IMR-90 (cell line): ENCODE data around the gene KRTAP9-6. TPM values are rescaled to one million over a fixed set of nuclear protein-coding genes. Genes with fewer than 3 reads are reported as not detected.

ENCODE experiments used
- ATAC-seq: fragments of 200-7000 bp; cut with Tn5 transposase; 2 replicates; pipeline ENCODE4 v1.9.1; 2020; ENCODE audit warnings: low read depth, mild to moderate bottlenecking, moderate library complexity
- Bru-seq: library from RNA; stranded (reverse); fragments of 400-500 nt; gene quantifications from one replicate; lab custom pipeline; 2021; lab: Mats Ljungman, UMichigan
- BruChase-seq, 2 experiments: library from RNA; stranded (reverse); fragments of 400-500 nt; gene quantifications; one replicate each; lab custom pipeline; 2021; lab: Mats Ljungman, UMichigan
- BruUV-seq: library from RNA; stranded (reverse); fragments of 400-500 nt; replicated peaks from 2 replicates; lab custom pipeline; 2021; lab: Mats Ljungman, UMichigan
- CTCF ChIA-PET: fragments of 300-600 bp; formaldehyde crosslinking; extraction: SDS; loops from one replicate; lab custom pipeline; 2021; ENCODE audit warnings: antibody characterized with exemption; lab: Yijun Ruan, JAX
- POLR2A ChIA-PET: fragments of 300-600 bp; sonication (Branson Sonifier 250); formaldehyde crosslinking; loops from one replicate; lab custom pipeline; 2022; ENCODE audit warnings: antibody characterized with exemption; ENCODE audit not compliant: unreplicated experiment; lab: Charles Lee
- DNase-seq: peaks from one replicate; pipeline ENCODE4 v3.0.0; 2013
- H2AFZ ChIP-seq: replicated peaks from 2 replicates; pipeline ENCODE3; 2013; ENCODE audit warnings: low read length, mild to moderate bottlenecking; ENCODE audit not compliant: poor library complexity
- H2AK5ac ChIP-seq: 2 replicates; pipeline ENCODE4 v1.6.1; 2013; ENCODE audit warnings: low read depth, low read length, inconsistent platforms
- H2AK9ac ChIP-seq: replicated peaks from 2 replicates; pipeline ENCODE3; 2013; ENCODE audit warnings: mild to moderate bottlenecking, low read depth, low read length, moderate library complexity; ENCODE audit not compliant: poor library complexity
- H2BK120ac ChIP-seq: 2 replicates; pipeline ENCODE4 v1.6.1; 2013; ENCODE audit warnings: low read depth, low read length, inconsistent platforms
- H2BK15ac ChIP-seq: 3 replicates; pipeline ENCODE4 v1.6.1; 2013; ENCODE audit warnings: low read depth, low read length, inconsistent platforms
- H2BK20ac ChIP-seq: 2 replicates; pipeline ENCODE4 v1.6.1; 2013; ENCODE audit warnings: low read depth, mild to moderate bottlenecking, inconsistent platforms, low read length, moderate library complexity
- H2BK5ac ChIP-seq: 2 replicates; pipeline ENCODE4 v1.6.1; 2013; ENCODE audit warnings: mild to moderate bottlenecking, low read depth, low read length, inconsistent platforms; ENCODE audit not compliant: poor library complexity, severe bottlenecking
- H3K14ac ChIP-seq: replicated peaks from 2 replicates; pipeline ENCODE4 v1.6.1; 2013; ENCODE audit warnings: low read depth, low read length, inconsistent platforms
- H3K18ac ChIP-seq: 2 replicates; pipeline ENCODE4 v1.6.1; 2013; ENCODE audit warnings: low read depth, low read length, control low read depth
- H3K23ac ChIP-seq: 2 replicates; pipeline ENCODE4 v1.6.1; 2013; ENCODE audit warnings: low read depth, low read length, inconsistent platforms
- H3K27ac ChIP-seq: 2 replicates; pipeline ENCODE4 v1.5.1; 2013; ENCODE audit warnings: mild to moderate bottlenecking, control low read depth, low read length; ENCODE audit not compliant: insufficient read depth
- H3K27me3 ChIP-seq: 2 replicates; pipeline ENCODE4 v1.6.1; 2013; ENCODE audit warnings: low read length; ENCODE audit not compliant: control insufficient read depth, insufficient read depth
- H3K36me3 ChIP-seq: 2 replicates; pipeline ENCODE4 v1.6.1; 2013; ENCODE audit warnings: low read length, mixed read lengths; ENCODE audit not compliant: control insufficient read depth, insufficient read depth
- H3K4ac ChIP-seq: 2 replicates; pipeline ENCODE4 v1.6.1; 2013; ENCODE audit warnings: low read depth, low read length, inconsistent platforms
- H3K4me1 ChIP-seq: 2 replicates; pipeline ENCODE4 v1.6.1; 2013; ENCODE audit warnings: low read length, mixed read lengths; ENCODE audit not compliant: control insufficient read depth, insufficient read depth
- H3K4me2 ChIP-seq: 2 replicates; pipeline ENCODE4 v1.6.1; 2013; ENCODE audit warnings: low read depth, mild to moderate bottlenecking, control low read depth, low read length, moderate library complexity
- H3K4me3 ChIP-seq: 2 replicates; pipeline ENCODE4 v1.5.1; 2013; ENCODE audit warnings: low read depth, mild to moderate bottlenecking, control low read depth, low read length, moderate library complexity; ENCODE audit not compliant: insufficient read depth
- H3K56ac ChIP-seq: 2 replicates; pipeline ENCODE4 v1.6.1; 2013; ENCODE audit warnings: low read length, inconsistent platforms; ENCODE audit not compliant: insufficient read depth; ENCODE audit errors: extremely low read depth
- H3K79me1 ChIP-seq, 2 experiments: 2 replicates each; pipeline ENCODE4 v1.6.1; 2013; ENCODE audit warnings: low read length in 2 of 2, inconsistent platforms in 1 of 2, low read depth in 1 of 2
- H3K9ac ChIP-seq: 2 replicates; pipeline ENCODE4 v1.6.1; 2013; ENCODE audit warnings: low read depth, low read length, control low read depth
- H3K9me1 ChIP-seq: 2 replicates; pipeline ENCODE4 v1.6.1; 2013; ENCODE audit warnings: low read length, inconsistent platforms; ENCODE audit not compliant: insufficient read depth
- H3K9me3 ChIP-seq: 2 replicates; pipeline ENCODE4 v1.6.1; 2013; ENCODE audit warnings: low read length; ENCODE audit not compliant: control insufficient read depth, insufficient read depth
- H4K20me1 ChIP-seq: 2 replicates; pipeline ENCODE4 v1.6.1; 2013; ENCODE audit warnings: low read length, inconsistent platforms; ENCODE audit not compliant: insufficient read depth
- H4K5ac ChIP-seq: 2 replicates; pipeline ENCODE4 v1.6.1; 2013; ENCODE audit warnings: mild to moderate bottlenecking, low read depth, low read length, control low read depth
- H4K8ac ChIP-seq, 2 experiments: 2 replicates each; pipeline ENCODE4 v1.6.1; 2013; ENCODE audit warnings: low read depth in 2 of 2, low read length in 2 of 2, control low read depth in 1 of 2, inconsistent platforms in 1 of 2
- H4K91ac ChIP-seq: 2 replicates; pipeline ENCODE4 v1.6.1; 2013; ENCODE audit warnings: low read depth, low read length, inconsistent platforms; ENCODE audit not compliant: insufficient read depth
- CEBPB ChIP-seq: IDR thresholded peaks from 2 replicates; pipeline ENCODE4 v1.6.1; 2012; ENCODE audit warnings: low read depth, low read length, improper control_type of control experiment
- CHD1 ChIP-seq: IDR thresholded peaks from 2 replicates; pipeline ENCODE4 v1.6.1; 2012; ENCODE audit warnings: low read depth, low read length, improper control_type of control experiment
- MAFK ChIP-seq: IDR thresholded peaks from 2 replicates; pipeline ENCODE4 v1.6.1; 2012; ENCODE audit warnings: low read depth, low read length, improper control_type of control experiment
- MXI1 ChIP-seq: IDR thresholded peaks from 2 replicates; pipeline ENCODE4 v1.6.1; 2012; ENCODE audit warnings: low read depth, mild to moderate bottlenecking, low read length, moderate library complexity, borderline replicate concordance
- NFE2L2 ChIP-seq: fragments of 150-350 bp; IDR thresholded peaks from 2 replicates; pipeline ENCODE4 v1.6.1; 2016; ENCODE audit warnings: low read depth, mild to moderate bottlenecking, low read length
- SMC3 ChIP-seq: fragments of 150-350 bp; IDR thresholded peaks from 2 replicates; pipeline ENCODE4 v1.6.1; 2016; ENCODE audit warnings: low read depth, mild to moderate bottlenecking, antibody characterized with exemption, low read length, moderate library complexity
- WGBS, 2 experiments: methylation state at CpG; one replicate each; pipeline versions ENCODE4 v1.1.5 to v1.1.7; 2013; ENCODE audit warnings: missing lambda C conversion rate in 2 of 2; ENCODE audit not compliant: insufficient read length in 1 of 2; ENCODE audit errors: extremely low coverage in 2 of 2; 5-methylcytosine and 5-hydroxymethylcytosine counted together
- dilution Hi-C: fragments of 300-500 bp; cut with HindIII; formaldehyde crosslinking; loops from one replicate; pipeline ENCODE4 v1.14.3; 2018; ENCODE audit warnings: low sequenced_read_pairs; ENCODE audit not compliant: unreplicated experiment
- in situ Hi-C: fragments of 300-500 bp; cut with MboI; formaldehyde crosslinking; loops from 3 replicates; pipeline ENCODE4 v1.14.3; 2019; ENCODE audit warnings: low sequenced_read_pairs, inconsistent platforms, mixed read lengths
- intact Hi-C: fragments of 100-400 bp; cut with micrococcal nuclease; formaldehyde crosslinking; loops from 2 replicates; pipeline ENCODE4 v1.10.0; 2022
- long read RNA-seq: library from polyadenylated mRNA; unstranded; transcript quantifications from one replicate; pipeline ENCODE4 v2.0.0, GENCODE V29; 2021; ENCODE audit not compliant: unreplicated experiment
- polyA plus RNA-seq, 3 experiments: library from polyadenylated mRNA; depleted of rRNA; stranded (reverse); fragments of >200 nt; gene quantifications; 2 replicates each; pipeline ENCODE4 v1.2.3, GENCODE V29; 2012; ENCODE audit warnings: low replicate concordance in 1 of 3
- total RNA-seq: library from RNA; depleted of rRNA; stranded (reverse); fragments of >200 nt; gene quantifications from 2 replicates; pipeline ENCODE4 v1.2.3, GENCODE V29; 2012; rRNA removed
- TF ChIP-seq, protein P1 (sequence below): conservative IDR thresholded peaks from 2 replicates; pipeline ENCODE4 v1.5.1; 2012; ENCODE audit warnings: mild to moderate bottlenecking, low read depth, low read length, improper control_type of control experiment
- TF ChIP-seq, protein P2 (sequence below): fragments of 150-350 bp; IDR thresholded peaks from 2 replicates; pipeline ENCODE4 v1.6.1; 2017; ENCODE audit warnings: mild to moderate bottlenecking, antibody characterized with exemption, low read length, low read depth

KRTAP9-6 gene, protein sequence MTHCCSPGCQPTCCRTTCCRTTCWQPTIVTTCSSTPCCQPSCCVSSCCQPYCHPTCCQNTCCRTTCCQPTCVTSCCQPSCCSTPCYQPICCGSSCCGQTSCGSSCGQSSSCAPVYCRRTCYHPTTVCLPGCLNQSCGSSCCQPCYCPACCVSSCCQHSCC
- total RNA-seq (not detected in 2 replicates), polyA plus RNA-seq (2012; rRNA removed) (not detected in 2 replicates), Bru-seq, nascent RNA (not detected), BruChase-seq, experiment 1, labeled RNA remaining after a 6-hour chase (not detected), BruChase-seq, experiment 2, labeled RNA remaining after a 2-hour chase (not detected)
- polyA plus RNA-seq (2012; cell fraction: cytosol; rRNA removed) = not detected in 2 replicates
- polyA plus RNA-seq (2012; cell fraction: nucleus; rRNA removed; ENCODE audit: low replicate concordance) = not detected in 2 replicates
- long read RNA-seq = 0 reads

DNA sequence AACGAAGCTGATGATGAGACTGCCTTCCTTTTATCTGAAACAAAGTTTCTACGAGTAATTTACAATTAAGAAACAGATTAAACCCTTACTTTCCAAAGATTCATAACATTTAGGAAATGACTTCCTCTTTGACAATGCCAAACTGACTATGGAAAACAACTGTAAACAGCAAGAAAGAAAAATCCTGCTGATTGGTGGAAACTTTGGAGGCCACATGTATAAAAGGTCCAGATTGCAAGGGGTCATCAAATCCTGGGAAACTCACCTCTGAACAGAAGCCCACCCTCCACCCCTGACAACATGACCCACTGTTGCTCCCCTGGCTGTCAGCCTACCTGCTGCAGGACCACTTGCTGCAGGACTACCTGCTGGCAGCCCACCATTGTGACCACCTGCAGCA lies at the start of gene KRTAP9-6:
TSS of gene KRTAP9-6 (plus strand) at position 301 of the 400 bp plus-strand sequence. CDS start at position 301, 0 bp downstream.
- Histone ChIP-seq H2AK9ac (peak within 1 kb of the TSS; percentile 37), H4K5ac (no peak within 1 kb of the TSS), H4K91ac (0 out of 2 replicates have a peak within 1 kb of the TSS, but pooled peaks have one; percentile 7), H3K4ac (no peak within 1 kb of the TSS), H3K14ac (no peak within 1 kb of the TSS), H2BK5ac (no peak within 1 kb of the TSS), H3K27me3 (peaks cover 9% of the 10 kb centered on the region), H3K9me1 (no peaks in the 10 kb centered on the region), H3K56ac (no peak within 1 kb of the TSS), H3K36me3 (no peaks in the 10 kb centered on the region), H2BK120ac (no peak within 1 kb of the TSS), H3K79me1 (no peaks in the 10 kb centered on the region), H3K27ac (no peak within 1 kb of the TSS), H2AK5ac (no peak within 1 kb of the TSS), H3K4me1 (no peaks in the 10 kb centered on the region), H3K4me2 (no peak within 1 kb of the TSS), H3K9me3 (no peaks in the 10 kb centered on the region), H3K4me3 (no peak within 1 kb of the TSS), H3K9ac (no peak within 1 kb of the TSS), H2BK15ac (peak within 1 kb of the TSS; percentile 2; the same call in 1 of the 3 replicates), H3K23ac (no peak within 1 kb of the TSS), H2AFZ (no peak within 1 kb of the TSS), H4K8ac (no peak within 1 kb of the TSS), H4K20me1 (no peaks in the 10 kb centered on the region), H2BK20ac (no peak within 1 kb of the TSS; the same call in 1 of the 2 replicates), H3K18ac (no peak within 1 kb of the TSS)
- no CpG with 5 or more reads among the region's 2 CpGs for WGBS, 2 experiments
- BruUV-seq = no TSS peak
- POLR2A ChIA-PET = no interaction called here
- CTCF ChIA-PET = no interaction called here
- intact Hi-C loops (loop anchor here (2.0 kb wide), 1 partner anchor 14 kb away; no protein-coding TSS in a partner anchor), in situ Hi-C loops (no loop called here), dilution Hi-C loops (no loop called here)
- TF ChIP-seq SMC3 (no peak), MXI1 (no peak), MAFK (no peak), CEBPB (no peak), NFE2L2 (no peak), CHD1 (no peak)
- TF ChIP-seq, protein P1, sequence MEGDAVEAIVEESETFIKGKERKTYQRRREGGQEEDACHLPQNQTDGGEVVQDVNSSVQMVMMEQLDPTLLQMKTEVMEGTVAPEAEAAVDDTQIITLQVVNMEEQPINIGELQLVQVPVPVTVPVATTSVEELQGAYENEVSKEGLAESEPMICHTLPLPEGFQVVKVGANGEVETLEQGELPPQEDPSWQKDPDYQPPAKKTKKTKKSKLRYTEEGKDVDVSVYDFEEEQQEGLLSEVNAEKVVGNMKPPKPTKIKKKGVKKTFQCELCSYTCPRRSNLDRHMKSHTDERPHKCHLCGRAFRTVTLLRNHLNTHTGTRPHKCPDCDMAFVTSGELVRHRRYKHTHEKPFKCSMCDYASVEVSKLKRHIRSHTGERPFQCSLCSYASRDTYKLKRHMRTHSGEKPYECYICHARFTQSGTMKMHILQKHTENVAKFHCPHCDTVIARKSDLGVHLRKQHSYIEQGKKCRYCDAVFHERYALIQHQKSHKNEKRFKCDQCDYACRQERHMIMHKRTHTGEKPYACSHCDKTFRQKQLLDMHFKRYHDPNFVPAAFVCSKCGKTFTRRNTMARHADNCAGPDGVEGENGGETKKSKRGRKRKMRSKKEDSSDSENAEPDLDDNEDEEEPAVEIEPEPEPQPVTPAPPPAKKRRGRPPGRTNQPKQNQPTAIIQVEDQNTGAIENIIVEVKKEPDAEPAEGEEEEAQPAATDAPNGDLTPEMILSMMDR = no peak
- TF ChIP-seq, protein P2, sequence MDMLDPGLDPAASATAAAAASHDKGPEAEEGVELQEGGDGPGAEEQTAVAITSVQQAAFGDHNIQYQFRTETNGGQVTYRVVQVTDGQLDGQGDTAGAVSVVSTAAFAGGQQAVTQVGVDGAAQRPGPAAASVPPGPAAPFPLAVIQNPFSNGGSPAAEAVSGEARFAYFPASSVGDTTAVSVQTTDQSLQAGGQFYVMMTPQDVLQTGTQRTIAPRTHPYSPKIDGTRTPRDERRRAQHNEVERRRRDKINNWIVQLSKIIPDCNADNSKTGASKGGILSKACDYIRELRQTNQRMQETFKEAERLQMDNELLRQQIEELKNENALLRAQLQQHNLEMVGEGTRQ = no peak
- ATAC-seq (no peak), DNase-seq (no peak)
